HEK293 (cell line): ENCODE results near the gene ISY1.

ENCODE experiments used
- GFI1B ChIP-seq: fragments of 450-650 bp; formaldehyde crosslinking; IDR thresholded peaks from 2 replicates; pipeline ENCODE4 v1.5.1; 2016; ENCODE audit warnings: missing biosample characterization, missing genetic modification characterization
- GLIS1 ChIP-seq: fragments of 450-650 bp; formaldehyde crosslinking; IDR thresholded peaks from 2 replicates; pipeline ENCODE4 v1.5.1; 2016; ENCODE audit warnings: missing biosample characterization, missing genetic modification characterization
- HOXD13 ChIP-seq: sonication (generic); formaldehyde crosslinking; IDR thresholded peaks from 2 replicates; pipeline ENCODE4 v1.8.0; 2022; ENCODE audit warnings: missing genetic modification reagents, borderline replicate concordance
- KLF10 ChIP-seq: fragments of 450-650 bp; IDR thresholded peaks from 2 replicates; pipeline ENCODE4 v1.5.1; 2018; ENCODE audit warnings: missing biosample characterization, mild to moderate bottlenecking, missing genetic modification characterization
- KLF16 ChIP-seq: fragments of 450-650 bp; formaldehyde crosslinking; IDR thresholded peaks from 2 replicates; pipeline ENCODE4 v1.5.1; 2017; ENCODE audit warnings: missing biosample characterization, missing genetic modification characterization
- SALL2 ChIP-seq: fragments of 450-650 bp; formaldehyde crosslinking; IDR thresholded peaks from 2 replicates; pipeline ENCODE4 v1.5.0; 2017; ENCODE audit warnings: missing biosample characterization, mild to moderate bottlenecking, missing genetic modification characterization, borderline replicate concordance
- ZNF121 ChIP-seq: fragments of 450-650 bp; formaldehyde crosslinking; IDR thresholded peaks from 2 replicates; pipeline ENCODE4 v1.5.1; 2016; ENCODE audit warnings: missing biosample characterization, missing genetic modification characterization
- ZNF16 ChIP-seq: fragments of 450-650 bp; formaldehyde crosslinking; IDR thresholded peaks from 2 replicates; pipeline ENCODE4 v1.5.1; 2016; ENCODE audit warnings: low read depth, missing biosample characterization, missing genetic modification characterization
- ZNF19 ChIP-seq: fragments of 450-650 bp; formaldehyde crosslinking; IDR thresholded peaks from 2 replicates; pipeline ENCODE4; 2016; ENCODE audit warnings: missing biosample characterization, missing genetic modification characterization, low read depth
- ZNF274 ChIP-seq, 2 experiments: fragments of 200-500 bp in 1 of 2; fragments of 450-650 bp in 1 of 2; sonication (Bioruptor generic) in 1 of 2; formaldehyde crosslinking in 1 of 2; IDR thresholded peaks; 2 replicates each; pipeline versions ENCODE4 v1.5.1 to v1.6.1; 2014 to 2016; ENCODE audit warnings: borderline replicate concordance in 1 of 2, inconsistent platforms in 1 of 2, low read length in 1 of 2, missing biosample characterization in 1 of 2, missing genetic modification characterization in 1 of 2
- ZNF335 ChIP-seq: fragments of 450-650 bp; formaldehyde crosslinking; conservative IDR thresholded peaks from 2 replicates; pipeline ENCODE4 v1.5.1; 2016; ENCODE audit warnings: missing biosample characterization, missing genetic modification characterization
- ZNF394 ChIP-seq: fragments of 450-650 bp; formaldehyde crosslinking; IDR thresholded peaks from 2 replicates; pipeline ENCODE4 v1.5.1; 2016; ENCODE audit warnings: missing biosample characterization, missing genetic modification characterization, mild to moderate bottlenecking, moderate library complexity, borderline replicate concordance
- ZNF514 ChIP-seq: fragments of 450-650 bp; formaldehyde crosslinking; IDR thresholded peaks from 2 replicates; pipeline ENCODE4 v1.5.1; 2016; ENCODE audit warnings: missing biosample characterization, missing genetic modification characterization
- ZNF585B ChIP-seq: fragments of 450-650 bp; formaldehyde crosslinking; IDR thresholded peaks from 2 replicates; pipeline ENCODE4 v1.5.1; 2016; ENCODE audit warnings: missing biosample characterization, missing genetic modification characterization
- ZNF623 ChIP-seq: fragments of 450-650 bp; formaldehyde crosslinking; IDR thresholded peaks from 2 replicates; pipeline ENCODE4 v1.5.1; 2016; ENCODE audit warnings: missing biosample characterization, missing genetic modification characterization
- ZNF629 ChIP-seq: fragments of 450-650 bp; formaldehyde crosslinking; IDR thresholded peaks from 2 replicates; pipeline ENCODE4 v1.5.1; 2017; ENCODE audit warnings: missing biosample characterization, missing genetic modification characterization
- ZNF660 ChIP-seq: fragments of 450-650 bp; IDR thresholded peaks from 2 replicates; pipeline ENCODE4 v1.5.1; 2018; ENCODE audit warnings: missing biosample characterization, mild to moderate bottlenecking, missing genetic modification characterization
- ZNF707 ChIP-seq: fragments of 450-650 bp; formaldehyde crosslinking; IDR thresholded peaks from 2 replicates; pipeline ENCODE4 v1.5.1; 2016; ENCODE audit warnings: missing biosample characterization, missing genetic modification characterization
- ZNF830 ChIP-seq: fragments of 450-650 bp; IDR thresholded peaks from 2 replicates; pipeline ENCODE4 v1.5.0; 2018; ENCODE audit warnings: missing biosample characterization, missing genetic modification characterization, low read depth, mild to moderate bottlenecking, moderate library complexity
- TF ChIP-seq, protein P1 (sequence below): fragments of 450-650 bp; formaldehyde crosslinking; IDR thresholded peaks from 2 replicates; pipeline ENCODE4 v1.5.1; 2016; ENCODE audit warnings: missing biosample characterization, missing genetic modification characterization
- TF ChIP-seq, protein P2 (sequence below): fragments of 450-650 bp; IDR thresholded peaks from 2 replicates; pipeline ENCODE4 v1.5.1; 2018; ENCODE audit warnings: missing biosample characterization, mild to moderate bottlenecking, missing genetic modification characterization
- TF ChIP-seq, protein P3 (sequence below): fragments of 450-650 bp; formaldehyde crosslinking; IDR thresholded peaks from 2 replicates; pipeline ENCODE4 v1.5.1; 2016; ENCODE audit warnings: missing biosample characterization, missing genetic modification characterization
- TF ChIP-seq, protein P4 (sequence below): fragments of 450-650 bp; formaldehyde crosslinking; IDR thresholded peaks from 2 replicates; pipeline ENCODE4 v1.5.1; 2016; ENCODE audit warnings: missing biosample characterization, missing genetic modification characterization
- TF ChIP-seq, protein P5 (sequence below): fragments of 450-650 bp; formaldehyde crosslinking; IDR thresholded peaks from 2 replicates; pipeline ENCODE4 v1.5.1; 2016; ENCODE audit warnings: missing biosample characterization, missing genetic modification characterization
- TF ChIP-seq, protein P6 (sequence below): fragments of 450-650 bp; formaldehyde crosslinking; IDR thresholded peaks from 2 replicates; pipeline ENCODE4 v1.5.1; 2016; ENCODE audit warnings: missing biosample characterization, missing genetic modification characterization

ISY1 gene

DNA sequence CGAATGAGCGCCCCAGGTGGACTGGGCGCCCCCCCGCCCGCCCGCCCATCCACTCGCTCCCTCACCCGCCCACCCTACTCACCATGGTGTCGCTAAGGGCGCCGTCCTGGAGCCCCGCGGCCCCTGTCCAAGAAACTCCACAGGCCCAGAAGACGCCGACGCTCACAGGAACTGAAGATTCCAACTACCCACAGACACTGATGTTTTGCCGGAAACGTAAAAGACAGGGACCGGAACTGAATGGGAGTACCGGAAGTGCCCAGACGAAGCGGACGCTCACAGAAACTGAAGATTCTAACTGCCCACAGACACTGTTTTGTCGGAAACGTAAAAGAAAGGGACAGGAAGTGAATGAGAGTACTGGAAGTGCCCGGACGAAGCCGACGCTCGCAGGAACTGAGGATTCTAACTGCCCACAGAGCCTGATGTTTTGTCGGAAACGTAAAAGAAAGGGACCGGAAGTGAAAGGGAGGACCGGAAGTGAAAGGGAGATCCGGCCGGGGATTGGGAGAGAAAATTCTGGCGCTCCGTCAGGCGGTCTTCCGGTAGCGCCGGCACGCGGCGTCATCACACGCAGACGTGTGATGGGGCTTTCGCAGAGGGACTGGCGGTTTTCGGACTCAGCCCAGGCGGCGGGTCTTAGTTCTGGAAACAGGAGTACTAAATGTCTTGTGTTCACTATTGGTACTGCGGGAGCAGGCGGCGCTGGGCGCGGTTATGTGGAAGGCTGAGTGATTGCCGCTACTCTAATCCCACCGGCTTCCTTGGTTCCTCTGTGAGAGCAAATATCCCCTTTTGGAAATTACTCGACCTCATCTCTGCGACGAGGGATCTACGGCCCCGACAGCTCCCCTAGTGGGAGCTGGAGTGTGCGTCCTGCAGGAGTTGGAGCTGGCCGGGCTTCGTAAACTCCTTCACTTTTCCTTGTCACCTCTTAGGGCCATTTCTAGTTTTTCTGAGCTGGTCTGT, at the start of gene ISY1 (continued):
- TF ChIP-seq, protein P1, sequence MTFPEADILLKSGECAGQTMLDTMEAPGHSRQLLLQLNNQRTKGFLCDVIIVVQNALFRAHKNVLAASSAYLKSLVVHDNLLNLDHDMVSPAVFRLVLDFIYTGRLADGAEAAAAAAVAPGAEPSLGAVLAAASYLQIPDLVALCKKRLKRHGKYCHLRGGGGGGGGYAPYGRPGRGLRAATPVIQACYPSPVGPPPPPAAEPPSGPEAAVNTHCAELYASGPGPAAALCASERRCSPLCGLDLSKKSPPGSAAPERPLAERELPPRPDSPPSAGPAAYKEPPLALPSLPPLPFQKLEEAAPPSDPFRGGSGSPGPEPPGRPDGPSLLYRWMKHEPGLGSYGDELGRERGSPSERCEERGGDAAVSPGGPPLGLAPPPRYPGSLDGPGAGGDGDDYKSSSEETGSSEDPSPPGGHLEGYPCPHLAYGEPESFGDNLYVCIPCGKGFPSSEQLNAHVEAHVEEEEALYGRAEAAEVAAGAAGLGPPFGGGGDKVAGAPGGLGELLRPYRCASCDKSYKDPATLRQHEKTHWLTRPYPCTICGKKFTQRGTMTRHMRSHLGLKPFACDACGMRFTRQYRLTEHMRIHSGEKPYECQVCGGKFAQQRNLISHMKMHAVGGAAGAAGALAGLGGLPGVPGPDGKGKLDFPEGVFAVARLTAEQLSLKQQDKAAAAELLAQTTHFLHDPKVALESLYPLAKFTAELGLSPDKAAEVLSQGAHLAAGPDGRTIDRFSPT (tag by site-specific recombination) = no peak
- TF ChIP-seq ZNF830 (no peak), KLF16 (peak; percentile 89), ZNF514 (tag by site-specific recombination) (no peak), HOXD13 (CRISPR knock-in tag) (no peak), ZNF623 (tag by site-specific recombination) (no peak), ZNF19 (tag by site-specific recombination) (no peak), ZNF16 (no peak), GLIS1 (tag by site-specific recombination) (no peak), GFI1B (tag by site-specific recombination) (no peak), ZNF274 (IDR thresholded peaks at IDR 0.05; ENCODE audit: low read length) (no peak), ZNF274 (tag by site-specific recombination; IDR thresholded peaks at IDR 0.05; ENCODE audit: borderline replicate concordance) (no peak), ZNF121 (no peak), ZNF394 (peak; percentile 88), ZNF707 (tag by site-specific recombination) (no peak), ZNF660 (tag by site-specific recombination) (peak; percentile 90), ZNF585B (tag by site-specific recombination) (no peak), SALL2 (tag by site-specific recombination) (no peak; the same call in 1 of the 2 replicates), ZNF335 (tag by site-specific recombination) (peak; percentile 73), KLF10 (tag by site-specific recombination) (0 out of 2 replicates have a peak, but pooled peaks have one; percentile 10), ZNF629 (tag by site-specific recombination) (peak; percentile 93)
- TF ChIP-seq, protein P2, sequence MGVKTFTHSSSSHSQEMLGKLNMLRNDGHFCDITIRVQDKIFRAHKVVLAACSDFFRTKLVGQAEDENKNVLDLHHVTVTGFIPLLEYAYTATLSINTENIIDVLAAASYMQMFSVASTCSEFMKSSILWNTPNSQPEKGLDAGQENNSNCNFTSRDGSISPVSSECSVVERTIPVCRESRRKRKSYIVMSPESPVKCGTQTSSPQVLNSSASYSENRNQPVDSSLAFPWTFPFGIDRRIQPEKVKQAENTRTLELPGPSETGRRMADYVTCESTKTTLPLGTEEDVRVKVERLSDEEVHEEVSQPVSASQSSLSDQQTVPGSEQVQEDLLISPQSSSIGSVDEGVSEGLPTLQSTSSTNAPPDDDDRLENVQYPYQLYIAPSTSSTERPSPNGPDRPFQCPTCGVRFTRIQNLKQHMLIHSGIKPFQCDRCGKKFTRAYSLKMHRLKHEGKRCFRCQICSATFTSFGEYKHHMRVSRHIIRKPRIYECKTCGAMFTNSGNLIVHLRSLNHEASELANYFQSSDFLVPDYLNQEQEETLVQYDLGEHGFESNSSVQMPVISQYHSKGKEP = no peak
- TF ChIP-seq, protein P3, sequence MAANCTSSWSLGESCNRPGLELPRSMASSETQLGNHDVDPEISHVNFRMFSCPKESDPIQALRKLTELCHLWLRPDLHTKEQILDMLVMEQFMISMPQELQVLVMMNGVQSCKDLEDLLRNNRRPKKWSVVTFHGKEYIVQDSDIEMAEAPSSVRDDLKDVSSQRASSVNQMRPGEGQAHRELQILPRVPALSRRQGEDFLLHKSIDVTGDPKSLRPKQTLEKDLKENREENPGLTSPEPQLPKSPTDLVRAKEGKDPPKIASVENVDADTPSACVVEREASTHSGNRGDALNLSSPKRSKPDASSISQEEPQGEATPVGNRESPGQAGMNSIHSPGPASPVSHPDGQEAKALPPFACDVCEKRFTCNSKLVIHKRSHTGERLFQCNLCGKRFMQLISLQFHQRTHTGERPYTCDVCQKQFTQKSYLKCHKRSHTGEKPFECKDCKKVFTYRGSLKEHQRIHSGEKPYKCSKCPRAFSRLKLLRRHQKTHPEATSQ = no peak
- TF ChIP-seq, protein P4, sequence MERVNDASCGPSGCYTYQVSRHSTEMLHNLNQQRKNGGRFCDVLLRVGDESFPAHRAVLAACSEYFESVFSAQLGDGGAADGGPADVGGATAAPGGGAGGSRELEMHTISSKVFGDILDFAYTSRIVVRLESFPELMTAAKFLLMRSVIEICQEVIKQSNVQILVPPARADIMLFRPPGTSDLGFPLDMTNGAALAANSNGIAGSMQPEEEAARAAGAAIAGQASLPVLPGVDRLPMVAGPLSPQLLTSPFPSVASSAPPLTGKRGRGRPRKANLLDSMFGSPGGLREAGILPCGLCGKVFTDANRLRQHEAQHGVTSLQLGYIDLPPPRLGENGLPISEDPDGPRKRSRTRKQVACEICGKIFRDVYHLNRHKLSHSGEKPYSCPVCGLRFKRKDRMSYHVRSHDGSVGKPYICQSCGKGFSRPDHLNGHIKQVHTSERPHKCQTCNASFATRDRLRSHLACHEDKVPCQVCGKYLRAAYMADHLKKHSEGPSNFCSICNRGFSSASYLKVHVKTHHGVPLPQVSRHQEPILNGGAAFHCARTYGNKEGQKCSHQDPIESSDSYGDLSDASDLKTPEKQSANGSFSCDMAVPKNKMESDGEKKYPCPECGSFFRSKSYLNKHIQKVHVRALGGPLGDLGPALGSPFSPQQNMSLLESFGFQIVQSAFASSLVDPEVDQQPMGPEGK (tag by site-specific recombination) = no peak; the same call in 1 of the 2 replicates
- TF ChIP-seq, protein P5, sequence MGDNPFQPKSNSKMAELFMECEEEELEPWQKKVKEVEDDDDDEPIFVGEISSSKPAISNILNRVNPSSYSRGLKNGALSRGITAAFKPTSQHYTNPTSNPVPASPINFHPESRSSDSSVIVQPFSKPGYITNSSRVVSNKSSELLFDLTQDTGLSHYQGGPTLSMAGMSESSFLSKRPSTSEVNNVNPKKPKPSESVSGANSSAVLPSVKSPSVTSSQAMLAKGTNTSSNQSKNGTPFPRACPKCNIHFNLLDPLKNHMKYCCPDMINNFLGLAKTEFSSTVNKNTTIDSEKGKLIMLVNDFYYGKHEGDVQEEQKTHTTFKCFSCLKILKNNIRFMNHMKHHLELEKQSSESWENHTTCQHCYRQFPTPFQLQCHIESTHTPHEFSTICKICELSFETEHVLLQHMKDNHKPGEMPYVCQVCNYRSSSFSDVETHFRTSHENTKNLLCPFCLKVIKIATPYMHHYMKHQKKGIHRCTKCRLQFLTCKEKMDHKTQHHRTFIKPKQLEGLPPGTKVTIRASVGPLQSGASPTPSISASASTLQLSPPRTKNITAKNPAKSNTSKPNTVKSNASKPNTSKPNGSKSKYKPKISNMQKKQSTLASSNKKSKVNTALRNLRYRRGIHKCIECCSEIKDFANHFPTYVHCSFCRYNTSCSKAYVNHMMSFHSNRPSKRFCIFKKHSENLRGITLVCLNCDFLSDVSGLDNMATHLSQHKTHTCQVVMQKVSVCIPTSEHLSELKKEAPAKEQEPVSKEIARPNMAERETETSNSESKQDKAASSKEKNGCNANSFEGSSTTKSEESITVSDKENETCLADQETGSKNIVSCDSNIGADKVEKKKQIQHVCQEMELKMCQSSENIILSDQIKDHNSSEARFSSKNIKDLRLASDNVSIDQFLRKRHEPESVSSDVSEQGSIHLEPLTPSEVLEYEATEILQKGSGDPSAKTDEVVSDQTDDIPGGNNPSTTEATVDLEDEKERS = no peak
- TF ChIP-seq, protein P6, sequence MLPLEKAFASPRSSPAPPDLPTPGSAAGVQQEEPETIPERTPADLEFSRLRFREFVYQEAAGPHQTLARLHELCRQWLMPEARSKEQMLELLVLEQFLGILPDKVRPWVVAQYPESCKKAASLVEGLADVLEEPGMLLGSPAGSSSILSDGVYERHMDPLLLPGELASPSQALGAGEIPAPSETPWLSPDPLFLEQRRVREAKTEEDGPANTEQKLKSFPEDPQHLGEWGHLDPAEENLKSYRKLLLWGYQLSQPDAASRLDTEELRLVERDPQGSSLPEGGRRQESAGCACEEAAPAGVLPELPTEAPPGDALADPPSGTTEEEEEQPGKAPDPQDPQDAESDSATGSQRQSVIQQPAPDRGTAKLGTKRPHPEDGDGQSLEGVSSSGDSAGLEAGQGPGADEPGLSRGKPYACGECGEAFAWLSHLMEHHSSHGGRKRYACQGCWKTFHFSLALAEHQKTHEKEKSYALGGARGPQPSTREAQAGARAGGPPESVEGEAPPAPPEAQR (tag by site-specific recombination) = no peak
